ENCODE measurements around the gene SPACA4. TPM values are rescaled to one million over a fixed set of nuclear protein-coding genes. Genes with fewer than 3 reads are reported as not detected.

Gene SPACA4, protein sequence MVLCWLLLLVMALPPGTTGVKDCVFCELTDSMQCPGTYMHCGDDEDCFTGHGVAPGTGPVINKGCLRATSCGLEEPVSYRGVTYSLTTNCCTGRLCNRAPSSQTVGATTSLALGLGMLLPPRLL
- total RNA-seq (2021; ENCODE audit: unreplicated experiment), result not detected
- not detected for polyA plus RNA-seq (2012; ENCODE audit: insufficient read length)
- Bru-seq, nascent RNA, result not detected
- not detected for BruChase-seq, experiment 1, labeled RNA remaining after a 2-hour chase
- not detected for BruChase-seq, experiment 2, labeled RNA remaining after a 6-hour chase
- long read RNA-seq, result 0 reads

GRCh38 chr19:48606463-48607358 is at the start of gene SPACA4:
Gene SPACA4, plus strand, starts transcription at chr19:48606742. Its CDS starts 237 bp downstream, at chr19:48606979.
- POLR2A ChIA-PET, result no interaction called here
- TF ChIP-seq, protein P1, sequence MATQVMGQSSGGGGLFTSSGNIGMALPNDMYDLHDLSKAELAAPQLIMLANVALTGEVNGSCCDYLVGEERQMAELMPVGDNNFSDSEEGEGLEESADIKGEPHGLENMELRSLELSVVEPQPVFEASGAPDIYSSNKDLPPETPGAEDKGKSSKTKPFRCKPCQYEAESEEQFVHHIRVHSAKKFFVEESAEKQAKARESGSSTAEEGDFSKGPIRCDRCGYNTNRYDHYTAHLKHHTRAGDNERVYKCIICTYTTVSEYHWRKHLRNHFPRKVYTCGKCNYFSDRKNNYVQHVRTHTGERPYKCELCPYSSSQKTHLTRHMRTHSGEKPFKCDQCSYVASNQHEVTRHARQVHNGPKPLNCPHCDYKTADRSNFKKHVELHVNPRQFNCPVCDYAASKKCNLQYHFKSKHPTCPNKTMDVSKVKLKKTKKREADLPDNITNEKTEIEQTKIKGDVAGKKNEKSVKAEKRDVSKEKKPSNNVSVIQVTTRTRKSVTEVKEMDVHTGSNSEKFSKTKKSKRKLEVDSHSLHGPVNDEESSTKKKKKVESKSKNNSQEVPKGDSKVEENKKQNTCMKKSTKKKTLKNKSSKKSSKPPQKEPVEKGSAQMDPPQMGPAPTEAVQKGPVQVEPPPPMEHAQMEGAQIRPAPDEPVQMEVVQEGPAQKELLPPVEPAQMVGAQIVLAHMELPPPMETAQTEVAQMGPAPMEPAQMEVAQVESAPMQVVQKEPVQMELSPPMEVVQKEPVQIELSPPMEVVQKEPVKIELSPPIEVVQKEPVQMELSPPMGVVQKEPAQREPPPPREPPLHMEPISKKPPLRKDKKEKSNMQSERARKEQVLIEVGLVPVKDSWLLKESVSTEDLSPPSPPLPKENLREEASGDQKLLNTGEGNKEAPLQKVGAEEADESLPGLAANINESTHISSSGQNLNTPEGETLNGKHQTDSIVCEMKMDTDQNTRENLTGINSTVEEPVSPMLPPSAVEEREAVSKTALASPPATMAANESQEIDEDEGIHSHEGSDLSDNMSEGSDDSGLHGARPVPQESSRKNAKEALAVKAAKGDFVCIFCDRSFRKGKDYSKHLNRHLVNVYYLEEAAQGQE (IDR thresholded peaks at IDR 0.05; ENCODE audit: insufficient read depth in 1 of 2, low read depth in 2 of 2, low read length in 1 of 2), result no peak
- no peak for TF ChIP-seq TCF7L2 (IDR thresholded peaks at IDR 0.05; ENCODE audit: low read depth, low read length)
- no peak for TF ChIP-seq POLR2AphosphoS5 (IDR thresholded peaks at IDR 0.05; ENCODE audit: low read depth, low read length)
- TF ChIP-seq CTCF (IDR thresholded peaks at IDR 0.05), result no peak
- TF ChIP-seq SIN3A (IDR thresholded peaks at IDR 0.05; ENCODE audit: borderline replicate concordance, insufficient read depth, low read depth, low read length), result no peak
- peaks cover 4% of the 10 kb centered on the region; the same call in 1 of the 2 replicates for H3K4me1 ChIP-seq (ENCODE audit: control insufficient read depth, insufficient read depth, low read length)
- H3K27ac ChIP-seq (ENCODE audit: low read length), result no peak within 1 kb of the TSS
- no TSS peak for BruUV-seq (replicated peaks)
- CTCF ChIA-PET, result no interaction called here
- in situ Hi-C loops (cut with HindIII; ENCODE audit: low pct_unique_long_range_greater_than_20kb, low sequenced_read_pairs), result no loop called here
- no peaks in the 10 kb centered on the region for H3K36me3 ChIP-seq (ENCODE audit: control insufficient read depth, insufficient read depth, low read length)
- DNase-seq (ENCODE audit: low read depth, low spot score) (no peak), ATAC-seq (no peak)
- H3K9me3 ChIP-seq (ENCODE audit: control insufficient read depth, insufficient read depth, low read depth, low read length), result no peaks in the 10 kb centered on the region
- H3K27me3 ChIP-seq (ENCODE audit: control insufficient read depth, insufficient read depth, low read length), result no peaks in the 10 kb centered on the region
- intact Hi-C loops (cut with micrococcal nuclease; ENCODE audit: unreplicated experiment), result no loop called here
- H3K4me3 ChIP-seq (ENCODE audit: low read depth in 2 of 2, low read length in 2 of 2), result no peak within 1 kb of the TSS

GRCh38 chr19:48556825-48557224 is 49.7 kb upstream of the SPACA4 start:
- H3K36me3 ChIP-seq (ENCODE audit: control insufficient read depth, insufficient read depth, low read length), result no peaks in the 10 kb centered on the region
- BruUV-seq (replicated peaks), result no TSS peak
- no peak for TF ChIP-seq POLR2AphosphoS5 (IDR thresholded peaks at IDR 0.05; ENCODE audit: low read depth, low read length)
- no peak for TF ChIP-seq CTCF (IDR thresholded peaks at IDR 0.05)
- no peak for TF ChIP-seq SIN3A (IDR thresholded peaks at IDR 0.05; ENCODE audit: borderline replicate concordance, insufficient read depth, low read depth, low read length)
- H3K4me1 ChIP-seq (ENCODE audit: control insufficient read depth, insufficient read depth, low read length), result peaks cover 26% of the 10 kb centered on the region
- H3K27ac ChIP-seq (ENCODE audit: low read length), result peak overlapping the region; percentile 79
- DNase-seq (ENCODE audit: low read depth, low spot score), result no peak
- CTCF ChIA-PET, result no interaction called here
- H3K9me3 ChIP-seq (ENCODE audit: control insufficient read depth, insufficient read depth, low read depth, low read length), result no peaks in the 10 kb centered on the region
- in situ Hi-C loops (cut with HindIII; ENCODE audit: low pct_unique_long_range_greater_than_20kb, low sequenced_read_pairs) (no loop called here), intact Hi-C loops (cut with micrococcal nuclease; ENCODE audit: unreplicated experiment) (no loop called here)
- no peak for ATAC-seq
- no peaks in the 10 kb centered on the region for H3K27me3 ChIP-seq (ENCODE audit: control insufficient read depth, insufficient read depth, low read length)
- H3K4me3 ChIP-seq (ENCODE audit: low read depth in 2 of 2, low read length in 2 of 2), result no peak overlapping the region
- POLR2A ChIA-PET, result no interaction called here
